ENCODE data around the gene ZNF385A. TPM values are rescaled to one million over a fixed set of nuclear protein-coding genes. Genes with fewer than 3 reads are reported as not detected.

The ZNF385A gene
- total and polyA plus RNA-seq, 9 of the 15 experiments (the other 6 are each of a cell fraction or from before 2014, with no cell fraction given), result 1.0 to 111 (median 7.7) TPM

GRCh38 chr12:54337854-54338650 lies 46.5 kb downstream of the ZNF385A start:
- Histone ChIP-seq H3K4me3 (0 out of 2 replicates have a peak overlapping the region, but pooled peaks have one; percentile 2), H3K9me3 (replicated peaks; ENCODE audit: control insufficient read depth, insufficient read depth, low read depth, low read length) (no peaks in the 10 kb centered on the region), H2AFZ (ENCODE audit: low read depth, low read length) (no peak overlapping the region), H3K9me1 (ENCODE audit: control insufficient read depth, insufficient read depth, low read length) (no peaks in the 10 kb centered on the region), H3K9ac (ENCODE audit: insufficient read depth in 1 of 2, low read depth in 2 of 2, low read length in 2 of 2) (peak overlapping the region; percentile 65 to 85; a peak in 3 of 4 replicates), H3K27me3 (ENCODE audit: control insufficient read depth in 2 of 2, insufficient read depth in 2 of 2, low read length in 2 of 2) (no peaks in the 10 kb centered on the region), H4K20me1 (replicated peaks; ENCODE audit: control insufficient read depth, insufficient read depth, low read length) (no peaks in the 10 kb centered on the region), H3K36me3 (ENCODE audit: control insufficient read depth, insufficient read depth, low read length) (peaks cover 56% of the 10 kb centered on the region), H3K27ac (ENCODE audit: extremely low read depth, low read depth, low read length) (peak overlapping the region; percentile 74), H3K79me2 (ENCODE audit: control insufficient read depth, insufficient read depth, low read length) (peaks cover 82% of the 10 kb centered on the region), H3K4me1 (replicated peaks in 1 of 2; ENCODE audit: control insufficient read depth in 2 of 2, insufficient read depth in 2 of 2, low read length in 2 of 2) (peaks cover 33 to 39% of the 10 kb centered on the region in 2 experiments), H3K4me2 (ENCODE audit: insufficient read depth, low read length) (peak overlapping the region; percentile 48)
- ChIA-PET POLR2A (interaction anchor here (0.8 to 8.4 kb wide), 13 partner anchors 9 to 132 kb away, joined by 3 to 103 read pairs (median 14); partner anchors contain the start of genes CBX5, COPZ1 and HNRNPA1), CTCF (ENCODE audit: low intra/inter-chr PET ratio) (interaction anchor here (0.7 to 3.6 kb wide), 6 partner anchors 21 to 48 kb away, joined by 3 to 16 read pairs (median 10); no protein-coding TSS in a partner anchor)
- peak; percentile 57 for ATAC-seq
- intact Hi-C loops (cut with micrococcal nuclease), result loop anchor here (1.0 kb wide), 2 partner anchors 21 to 118 kb away; no protein-coding TSS in a partner anchor
- WGBS (ENCODE audit: insufficient coverage, low coverage, missing lambda C conversion rate), result 27% methylated on average over 3 of the region's 3 CpGs
- no TSS peak for BruUV-seq (replicated peaks)
- peak; percentile 52 for FAIRE-seq
- in situ Hi-C loops (cut with MboI), result no loop called here
- no peak for TF ChIP-seq CBX3 (IDR thresholded peaks at IDR 0.05; ENCODE audit: borderline replicate concordance in 1 of 2, low read length in 2 of 2)
- no peak for TF ChIP-seq E2F6 (IDR thresholded peaks at IDR 0.05; ENCODE audit: borderline replicate concordance in 1 of 2, extremely low read depth in 1 of 2, insufficient read depth in 1 of 2, insufficient read length in 1 of 2, low read depth in 1 of 2, low read length in 1 of 2, poor library complexity in 1 of 2, severe bottlenecking in 1 of 2)
- 0 out of 2 replicates have a peak, but pooled peaks have one; percentile 26 for TF ChIP-seq NFIC (IDR thresholded peaks at IDR 0.05)
- TF ChIP-seq GABPB2 (CRISPR knock-in tag; conservative IDR thresholded peaks at IDR 0.05), result no peak
- TF ChIP-seq ZNF717 (CRISPR knock-in tag; IDR thresholded peaks at IDR 0.05), result 0 out of 2 replicates have a peak, but pooled peaks have one; percentile 36
- peak; percentile 11 for TF ChIP-seq TBP (optimal IDR thresholded peaks at IDR 0.05; ENCODE audit: low read depth, low read length)
- TF ChIP-seq SMAD1 (IDR thresholded peaks at IDR 0.05; ENCODE audit: low read depth, low read length, partially characterized antibody), result peak; percentile 13
- TF ChIP-seq, protein P1, sequence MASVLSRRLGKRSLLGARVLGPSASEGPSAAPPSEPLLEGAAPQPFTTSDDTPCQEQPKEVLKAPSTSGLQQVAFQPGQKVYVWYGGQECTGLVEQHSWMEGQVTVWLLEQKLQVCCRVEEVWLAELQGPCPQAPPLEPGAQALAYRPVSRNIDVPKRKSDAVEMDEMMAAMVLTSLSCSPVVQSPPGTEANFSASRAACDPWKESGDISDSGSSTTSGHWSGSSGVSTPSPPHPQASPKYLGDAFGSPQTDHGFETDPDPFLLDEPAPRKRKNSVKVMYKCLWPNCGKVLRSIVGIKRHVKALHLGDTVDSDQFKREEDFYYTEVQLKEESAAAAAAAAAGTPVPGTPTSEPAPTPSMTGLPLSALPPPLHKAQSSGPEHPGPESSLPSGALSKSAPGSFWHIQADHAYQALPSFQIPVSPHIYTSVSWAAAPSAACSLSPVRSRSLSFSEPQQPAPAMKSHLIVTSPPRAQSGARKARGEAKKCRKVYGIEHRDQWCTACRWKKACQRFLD (CRISPR knock-in tag; IDR thresholded peaks at IDR 0.05), result peak; percentile 38; the same call in 1 of the 2 replicates
- TF ChIP-seq RAD21 (CRISPR knock-in tag; conservative IDR thresholded peaks at IDR 0.05 in 1 of 2, IDR thresholded peaks at IDR 0.05 in 1 of 2), result no peak
- 0 out of 2 replicates have a peak, but pooled peaks have one; percentile 3 for TF ChIP-seq ARID2 (IDR thresholded peaks at IDR 0.05)
- no peak for TF ChIP-seq FOXJ2 (tag; IDR thresholded peaks at IDR 0.05)
- TF ChIP-seq PBX2 (CRISPR knock-in tag; IDR thresholded peaks at IDR 0.05; ENCODE audit: low read depth), result no peak
- TF ChIP-seq PBX2 (tag; conservative IDR thresholded peaks at IDR 0.05; ENCODE audit: low read depth), result no peak
- TF ChIP-seq GATAD2B (IDR thresholded peaks at IDR 0.05; ENCODE audit: borderline replicate concordance), result no peak
- DNase-seq (ENCODE audit: extremely low read depth in 1 of 4, low spot score in 3 of 4), result peak; percentile 26 to 48 (median 42)
